ENCODE data around the gene TLN1. TPM values are rescaled to one million over a fixed set of nuclear protein-coding genes. Genes with fewer than 3 reads are reported as not detected.

Gene TLN1
- total and polyA plus RNA-seq, 2 experiments from 2014 or later: 21.5 to 120 TPM

- peaks cover 7% of the 10 kb centered on the region; the same call in 1 of the 2 replicates for H3F3A ChIP-seq (replicated peaks; ENCODE audit: low read depth)
- TF ChIP-seq POLR2AphosphoS5 (IDR thresholded peaks at IDR 0.05; ENCODE audit: low read depth) (no peak), CREB1 (CRISPR knock-in tag; IDR thresholded peaks at IDR 0.05; ENCODE audit: low read depth) (no peak), NANOG (IDR thresholded peaks at IDR 0.05; ENCODE audit: borderline replicate concordance) (no peak), JUNB (IDR thresholded peaks at IDR 0.05; ENCODE audit: unreplicated experiment) (no peak), ZNF114 (CRISPR knock-in tag; IDR thresholded peaks at IDR 0.05) (no peak), STAT1 (IDR thresholded peaks at IDR 0.05; ENCODE audit: unreplicated experiment) (no peak), CTCF (conservative IDR thresholded peaks at IDR 0.05; ENCODE audit: low read depth in 2 of 2) (no peak), EZH2 (IDR thresholded peaks at IDR 0.05; ENCODE audit: low read depth, unreplicated experiment) (no peak), EZH2phosphoT487 (IDR thresholded peaks at IDR 0.05; ENCODE audit: unreplicated experiment) (no peak), REST (IDR thresholded peaks at IDR 0.05; ENCODE audit: unreplicated experiment) (no peak), ZNF331 (CRISPR knock-in tag; IDR thresholded peaks at IDR 0.05; ENCODE audit: low read depth) (no peak), ZNF462 (CRISPR knock-in tag; IDR thresholded peaks at IDR 0.05) (no peak)
- TF ChIP-seq, protein P1, sequence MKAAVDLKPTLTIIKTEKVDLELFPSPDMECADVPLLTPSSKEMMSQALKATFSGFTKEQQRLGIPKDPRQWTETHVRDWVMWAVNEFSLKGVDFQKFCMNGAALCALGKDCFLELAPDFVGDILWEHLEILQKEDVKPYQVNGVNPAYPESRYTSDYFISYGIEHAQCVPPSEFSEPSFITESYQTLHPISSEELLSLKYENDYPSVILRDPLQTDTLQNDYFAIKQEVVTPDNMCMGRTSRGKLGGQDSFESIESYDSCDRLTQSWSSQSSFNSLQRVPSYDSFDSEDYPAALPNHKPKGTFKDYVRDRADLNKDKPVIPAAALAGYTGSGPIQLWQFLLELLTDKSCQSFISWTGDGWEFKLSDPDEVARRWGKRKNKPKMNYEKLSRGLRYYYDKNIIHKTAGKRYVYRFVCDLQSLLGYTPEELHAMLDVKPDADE (IDR thresholded peaks at IDR 0.05): no peak
- H3K9me3 Mint-ChIP-seq: no peaks in the 10 kb centered on the region; the same call in 1 of the 3 replicates
- peaks cover 3% of the 10 kb centered on the region for H3K27me3 Mint-ChIP-seq (ENCODE audit: insufficient read depth, low read depth, poor library complexity)
- H3K4me1 ChIP-seq (ENCODE audit: insufficient read depth): peaks cover 17% of the 10 kb centered on the region; the same call in 1 of the 2 replicates
- H3K4me3 ChIP-seq: peak overlapping the region; percentile 94
- H3K4me3 Mint-ChIP-seq: peak overlapping the region; percentile 95
- H3K36me3 Mint-ChIP-seq (ENCODE audit: low read depth): peaks cover 49% of the 10 kb centered on the region
- H2AFZ ChIP-seq: 0 out of 2 replicates have a peak overlapping the region, but pooled peaks have one; percentile 32
- H3K9me2 ChIP-seq (ENCODE audit: insufficient read depth): no peaks in the 10 kb centered on the region
- no peaks in the 10 kb centered on the region for H3K27me3 ChIP-seq (ENCODE audit: insufficient read depth)
- H3K36me3 ChIP-seq (ENCODE audit: insufficient read depth): peaks cover 21% of the 10 kb centered on the region
- H3K4me1 Mint-ChIP-seq: peaks cover 33% of the 10 kb centered on the region
- H3K79me2 ChIP-seq (replicated peaks; ENCODE audit: insufficient read depth): peaks cover 22% of the 10 kb centered on the region
- no peak for DNase-seq (ENCODE audit: low spot score)
- ATAC-seq: no peak
- peak overlapping the region; percentile 93; the same call in 1 of the 2 replicates for H3K27ac Mint-ChIP-seq
- no peak overlapping the region for H3K27ac ChIP-seq (ENCODE audit: low read depth)
- H4K20me1 ChIP-seq (replicated peaks; ENCODE audit: insufficient read depth): peaks cover 6% of the 10 kb centered on the region; the same call in 1 of the 2 replicates
- peak overlapping the region; percentile 96 for H3K4me2 ChIP-seq
Measured at GRCh38 chr9:35688558-35689541, 43.1 kb downstream of the TLN1 start.
